ENCODE measurements around the gene ODF4. TPM values are rescaled to one million over a fixed set of nuclear protein-coding genes. Genes with fewer than 3 reads are reported as not detected.
"Not testable (repeated sequence)": the region's sequence is repeated elsewhere in the genome, so short reads cannot be mapped to it uniquely, and the experiment has no call there.

ODF4 gene
- total RNA-seq, 1 experiment from 2014 or later = not detected

DNA sequence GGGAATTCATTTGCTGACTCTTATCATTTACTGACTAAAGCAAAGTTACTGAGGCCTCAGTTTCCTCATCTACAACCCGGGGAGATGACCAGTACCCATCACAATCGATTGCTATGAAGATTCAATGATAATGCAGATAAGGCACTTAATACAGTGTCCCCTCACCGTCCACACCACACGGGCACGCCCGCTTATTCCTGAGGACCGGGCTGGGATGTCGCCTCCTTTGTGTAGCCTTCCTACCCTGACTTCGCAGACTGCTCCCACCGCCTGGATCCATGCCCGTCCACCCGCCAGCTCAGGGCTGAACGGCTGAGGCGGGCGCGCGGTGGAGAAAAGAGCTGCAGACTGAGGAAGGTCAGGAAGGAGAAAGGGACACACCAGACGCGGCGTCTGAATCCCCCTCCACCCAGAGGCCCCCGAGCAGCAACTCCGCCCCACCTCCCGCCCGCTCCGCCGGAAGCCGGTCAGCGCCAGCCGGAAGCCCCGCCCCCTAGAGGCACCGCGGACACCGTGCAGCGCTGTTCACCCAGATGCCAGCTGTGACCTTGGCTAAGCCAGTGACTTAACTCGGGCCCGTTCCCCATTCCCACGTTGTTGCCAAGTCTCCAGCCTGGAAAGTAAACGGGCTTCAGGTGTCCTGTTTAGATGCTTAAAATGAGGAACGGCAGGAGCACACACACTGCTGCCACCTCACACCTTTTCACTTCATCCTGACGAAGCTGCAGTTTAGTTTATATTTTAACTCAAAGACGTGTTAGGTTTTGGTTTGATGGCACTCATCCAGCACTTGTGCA lies 36.8 kb downstream of the ODF4 start, which contains the start of gene KRABD2:
KRABD2 (minus strand) TSS at position 434 of the 797 bp plus-strand sequence.
- intact Hi-C loops (cut with micrococcal nuclease; ENCODE audit: unreplicated experiment) = loop anchor here (5.0 kb wide), 1 partner anchor 74 kb away; no protein-coding TSS in a partner anchor
- Histone ChIP-seq H3K9me3 (ENCODE audit: insufficient read depth, low read depth) (no peaks in the 10 kb centered on the region), H3K4me1 (replicated peaks; ENCODE audit: insufficient read depth) (peaks cover 19% of the 10 kb centered on the region), H3F3A (ENCODE audit: insufficient read depth, low read depth) (peaks cover 63% of the 10 kb centered on the region), H4K20me1 (ENCODE audit: insufficient read depth) (peaks cover 44% of the 10 kb centered on the region), H3K9me2 (ENCODE audit: insufficient read depth) (no peaks in the 10 kb centered on the region), H3K27ac (no peak within 1 kb of the TSS), H3K79me2 (ENCODE audit: low read depth) (peaks cover 24% of the 10 kb centered on the region), H3K4me2 (no peak within 1 kb of the TSS), H3K4me3 (no peak within 1 kb of the TSS), H3K27me3 (ENCODE audit: insufficient read depth, low read depth) (no peaks in the 10 kb centered on the region), H3K36me3 (ENCODE audit: low read depth) (peaks cover 34% of the 10 kb centered on the region), H2AFZ (no peak within 1 kb of the TSS)
- peak; percentile 40 to 94 for DNase-seq
- ChIA-PET POLR2A (ENCODE audit: unreplicated experiment) (interaction anchor here (0.5 to 0.8 kb wide), 6 partner anchors 47 to 1294 kb away, joined by 3 to 25 read pairs (median 6); partner anchors contain the start of gene NDEL1), CTCF (interaction anchor here (1.0 kb wide), 1 partner anchor 81 kb away, joined by 3 read pairs; the partner anchor contains the start of gene SLC25A35)
- peak; percentile 41; the same call in 1 of the 2 replicates for TF ChIP-seq CTCF (conservative IDR thresholded peaks at IDR 0.05)
- TF ChIP-seq EZH2 (IDR thresholded peaks at IDR 0.05; ENCODE audit: low read depth) = no peak
- no TSS peak for BruUV-seq (replicated peaks)

DNA sequence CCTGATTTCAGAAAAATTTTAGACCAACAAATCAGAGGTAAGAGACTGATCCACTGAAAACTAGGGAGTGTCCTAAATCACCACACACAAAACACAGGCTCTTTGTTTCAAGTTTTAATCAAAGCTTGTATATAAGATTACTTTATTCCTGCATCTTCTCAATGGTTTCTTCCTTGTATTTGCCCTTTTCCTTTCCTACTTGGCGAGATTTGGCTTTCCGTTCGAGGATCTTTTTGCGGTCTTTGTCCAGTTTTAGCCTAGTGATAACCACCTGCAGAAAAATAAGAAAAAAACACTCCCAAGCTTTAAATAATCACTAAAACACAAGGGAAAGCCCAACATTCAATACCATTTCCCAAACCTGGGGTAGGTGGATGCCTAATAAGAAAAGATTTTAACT lies 37.8 kb downstream of the ODF4 start:
- H3K4me2 ChIP-seq = no peak overlapping the region
- peaks cover 72% of the 10 kb centered on the region for H3F3A ChIP-seq (ENCODE audit: insufficient read depth, low read depth)
- no peaks in the 10 kb centered on the region for H3K27me3 ChIP-seq (ENCODE audit: insufficient read depth, low read depth)
- no peak overlapping the region for H2AFZ ChIP-seq
- ChIA-PET POLR2A (ENCODE audit: unreplicated experiment) (interaction anchor here (0.6 kb wide), 2 partner anchors 110 to 1293 kb away, joined by 3 to 4 read pairs; no protein-coding TSS in a partner anchor), CTCF (no interaction called here)
- intact Hi-C loops (cut with micrococcal nuclease; ENCODE audit: unreplicated experiment) = loop anchor here (5.0 kb wide), 1 partner anchor 75 kb away; no protein-coding TSS in a partner anchor
- no peak overlapping the region for H3K4me3 ChIP-seq
- DNase-seq = no peak
- no peak overlapping the region for H3K27ac ChIP-seq
- peaks cover 20% of the 10 kb centered on the region for H3K4me1 ChIP-seq (replicated peaks; ENCODE audit: insufficient read depth)
- peaks cover 33% of the 10 kb centered on the region for H3K79me2 ChIP-seq (ENCODE audit: low read depth)
- no TSS peak for BruUV-seq (replicated peaks)
- no peaks in the 10 kb centered on the region for H3K9me3 ChIP-seq (ENCODE audit: insufficient read depth, low read depth)
- TF ChIP-seq CTCF (conservative IDR thresholded peaks at IDR 0.05) (no peak), EZH2 (IDR thresholded peaks at IDR 0.05; ENCODE audit: low read depth) (no peak)
- peaks cover 40% of the 10 kb centered on the region for H3K36me3 ChIP-seq (ENCODE audit: low read depth)
- H3K9me2 ChIP-seq (ENCODE audit: insufficient read depth) = no peaks in the 10 kb centered on the region
- H4K20me1 ChIP-seq (ENCODE audit: insufficient read depth) = peaks cover 45% of the 10 kb centered on the region

DNA sequence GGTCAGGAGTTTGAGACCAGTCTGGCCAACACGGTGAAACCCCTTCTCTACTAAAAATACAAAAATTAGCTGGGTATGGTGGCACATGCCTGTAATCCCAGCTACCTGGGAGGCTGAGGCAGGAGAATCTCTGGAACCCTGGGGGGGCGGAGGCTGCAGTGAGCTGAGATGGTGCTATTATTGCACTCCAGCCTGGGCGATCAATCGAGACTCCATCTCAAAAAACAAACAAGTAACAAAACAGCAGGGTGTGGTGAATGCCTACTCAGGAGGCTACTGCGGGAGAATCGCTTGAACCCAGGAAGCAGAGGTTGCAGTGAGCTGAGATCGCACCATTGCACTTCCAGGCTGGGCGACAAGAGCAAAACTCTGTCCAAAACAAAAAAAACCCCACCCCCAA lies 38.5 kb downstream of the ODF4 start:
- intact Hi-C loops (cut with micrococcal nuclease; ENCODE audit: unreplicated experiment) = loop anchor here (5.0 kb wide), 1 partner anchor 76 kb away; no protein-coding TSS in a partner anchor
- Histone ChIP-seq H3K79me2 (ENCODE audit: low read depth) (peaks cover 38% of the 10 kb centered on the region), H3K4me1 (replicated peaks; ENCODE audit: insufficient read depth) (peaks cover 16% of the 10 kb centered on the region), H4K20me1 (ENCODE audit: insufficient read depth) (peaks cover 45% of the 10 kb centered on the region), H3K36me3 (ENCODE audit: low read depth) (peaks cover 41% of the 10 kb centered on the region), H3F3A (ENCODE audit: insufficient read depth, low read depth) (peaks cover 75% of the 10 kb centered on the region)
- BruUV-seq (replicated peaks); CTCF ChIA-PET; H3K27ac ChIP-seq; H2AFZ ChIP-seq; H3K9me3 ChIP-seq (ENCODE audit: insufficient read depth, low read depth); H3K9me2 ChIP-seq (ENCODE audit: insufficient read depth); H3K4me3 ChIP-seq; H3K27me3 ChIP-seq (ENCODE audit: insufficient read depth, low read depth); POLR2A ChIA-PET (ENCODE audit: unreplicated experiment); DNase-seq; H3K4me2 ChIP-seq: not testable (repeated sequence)

Measured in PC-9 (cell line).